GM21619 (cell line): ENCODE measurements around the gene MCTP2.
A peak's percentile ranks its signal among the peaks of the same experiment; 100 is the strongest.

Source experiments
- ATAC-seq: cut with Tn5 transposase; IDR thresholded peaks from one replicate; pipeline ENCODE4 v1.9.1; 2021; ENCODE audit not compliant: unreplicated experiment

Gene MCTP2

DNA sequence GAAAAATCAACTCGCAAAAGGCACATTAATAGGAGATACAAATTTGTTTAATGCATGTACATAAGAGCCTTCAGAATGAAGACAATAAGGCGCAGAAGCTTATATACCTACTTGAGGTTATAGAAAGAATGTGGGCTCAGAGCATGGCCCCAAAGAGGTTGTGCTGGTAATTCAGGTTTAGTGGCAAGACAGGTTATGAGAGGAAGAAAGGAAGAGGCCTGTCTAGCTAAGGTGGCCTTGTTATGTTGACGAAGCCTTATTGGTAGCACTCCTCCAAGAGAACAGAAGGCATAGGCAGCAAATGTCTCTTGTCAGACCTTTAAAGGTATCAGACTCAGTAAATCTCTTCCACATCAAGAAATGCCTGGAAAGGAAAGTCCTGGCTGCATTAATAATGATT, 290.8 kb downstream of the MCTP2 start:
- no peak for ATAC-seq

DNA sequence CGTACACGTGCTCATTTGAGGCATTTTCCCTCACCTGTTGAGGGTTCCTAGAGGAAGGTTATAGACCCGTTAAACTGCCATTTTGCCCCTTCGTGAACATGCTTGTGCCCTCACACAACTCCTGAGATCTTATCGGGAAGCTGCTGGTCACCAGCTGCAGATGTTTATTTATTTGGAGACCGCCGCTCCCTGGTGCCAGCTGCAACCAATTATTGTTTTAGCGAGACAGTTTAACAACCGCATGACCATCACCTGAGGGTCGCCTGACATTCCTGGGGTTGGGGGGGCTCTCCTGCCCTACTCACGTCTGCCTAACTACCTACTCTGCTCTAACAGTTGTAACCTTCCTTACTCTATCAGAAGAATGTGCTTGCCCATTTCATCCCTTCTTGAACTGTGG, 292.5 kb downstream of the MCTP2 start:
- ATAC-seq: no peak

DNA sequence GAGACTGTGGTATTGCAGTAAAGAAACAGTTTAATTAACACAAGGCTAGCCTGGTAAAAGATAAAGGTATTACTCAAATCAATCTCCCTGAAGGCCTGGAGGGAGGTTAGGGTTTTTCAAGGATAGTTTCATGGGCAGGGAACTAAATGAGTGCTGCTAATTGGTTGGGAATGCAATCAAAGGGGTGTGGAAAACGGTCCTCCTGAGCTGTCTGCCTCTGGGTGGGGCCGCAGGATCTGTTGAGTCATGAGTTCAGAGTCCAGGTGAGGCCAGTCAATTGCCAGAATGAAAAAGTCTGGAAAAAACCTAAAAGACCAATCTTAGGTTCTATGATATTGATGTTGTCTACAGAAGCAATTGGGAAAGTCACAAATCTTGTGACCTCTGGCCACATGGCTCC, 293.2 kb downstream of the MCTP2 start:
- no peak for ATAC-seq

DNA sequence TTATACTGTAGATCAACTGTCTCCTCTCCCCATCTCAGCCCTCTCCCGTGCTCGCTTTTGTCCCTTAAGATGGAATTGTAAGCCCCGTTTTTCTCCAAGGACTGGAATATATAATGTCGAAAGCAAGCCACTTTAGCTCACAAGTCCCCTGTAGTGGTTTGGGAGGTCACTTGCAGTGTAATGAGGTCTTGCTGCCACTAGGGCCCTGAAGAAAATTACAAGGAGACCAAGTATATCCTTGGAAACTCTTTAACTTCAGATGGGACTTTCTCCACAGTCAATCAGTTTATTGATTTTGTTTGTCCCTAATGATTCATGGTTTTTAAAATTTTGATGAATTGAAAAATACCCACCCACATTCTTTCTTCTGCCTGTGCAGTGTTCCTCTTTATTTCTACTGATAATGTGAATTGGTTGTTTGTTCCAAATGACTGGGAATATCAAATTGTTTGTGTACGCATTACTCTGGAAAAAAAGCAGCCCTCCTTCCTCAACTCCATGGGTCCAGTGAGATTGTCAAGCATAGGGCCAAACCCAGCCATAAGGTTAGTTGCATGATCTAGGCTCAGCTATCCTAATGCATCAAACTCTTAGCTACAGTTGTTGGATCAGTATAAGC, 294.8 kb downstream of the MCTP2 start:
- ATAC-seq: peak; percentile 67

DNA sequence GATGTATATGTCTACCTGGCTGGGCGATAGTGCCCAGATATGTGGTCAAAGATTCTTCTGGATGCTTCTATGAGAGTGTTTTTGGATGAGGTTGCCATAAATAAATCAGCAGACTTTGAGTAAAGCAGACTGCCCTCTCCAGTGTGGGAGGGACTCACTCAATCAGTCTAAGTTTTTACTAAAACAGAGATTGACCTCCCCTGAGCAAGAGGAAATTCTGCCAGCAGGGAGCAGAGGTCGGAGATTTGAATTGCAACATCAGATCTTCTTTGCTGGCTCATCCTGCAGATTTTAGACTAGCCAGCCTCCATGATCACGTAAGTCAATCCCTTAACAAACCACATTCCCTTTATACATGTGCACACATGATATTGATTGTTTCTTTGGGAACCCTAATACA, 300.9 kb downstream of the MCTP2 start:
- ATAC-seq: no peak
